ENCODE measurements around the gene NFYB.

GRCh38 chr12:104142543-104142942 is 4.5 kb upstream of the NFYB start:
- TF ChIP-seq, protein P1, sequence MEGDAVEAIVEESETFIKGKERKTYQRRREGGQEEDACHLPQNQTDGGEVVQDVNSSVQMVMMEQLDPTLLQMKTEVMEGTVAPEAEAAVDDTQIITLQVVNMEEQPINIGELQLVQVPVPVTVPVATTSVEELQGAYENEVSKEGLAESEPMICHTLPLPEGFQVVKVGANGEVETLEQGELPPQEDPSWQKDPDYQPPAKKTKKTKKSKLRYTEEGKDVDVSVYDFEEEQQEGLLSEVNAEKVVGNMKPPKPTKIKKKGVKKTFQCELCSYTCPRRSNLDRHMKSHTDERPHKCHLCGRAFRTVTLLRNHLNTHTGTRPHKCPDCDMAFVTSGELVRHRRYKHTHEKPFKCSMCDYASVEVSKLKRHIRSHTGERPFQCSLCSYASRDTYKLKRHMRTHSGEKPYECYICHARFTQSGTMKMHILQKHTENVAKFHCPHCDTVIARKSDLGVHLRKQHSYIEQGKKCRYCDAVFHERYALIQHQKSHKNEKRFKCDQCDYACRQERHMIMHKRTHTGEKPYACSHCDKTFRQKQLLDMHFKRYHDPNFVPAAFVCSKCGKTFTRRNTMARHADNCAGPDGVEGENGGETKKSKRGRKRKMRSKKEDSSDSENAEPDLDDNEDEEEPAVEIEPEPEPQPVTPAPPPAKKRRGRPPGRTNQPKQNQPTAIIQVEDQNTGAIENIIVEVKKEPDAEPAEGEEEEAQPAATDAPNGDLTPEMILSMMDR (IDR thresholded peaks at IDR 0.05) = no peak
- TF ChIP-seq POLR2AphosphoS5 (IDR thresholded peaks at IDR 0.05) (no peak), POLR2A (IDR thresholded peaks at IDR 0.05) (no peak)
